Measurements from ENCODE around the gene TTC21A. TPM values are rescaled to one million over a fixed set of nuclear protein-coding genes. Genes with fewer than 3 reads are reported as not detected.

Gene TTC21A
- polyA plus RNA-seq, 3 donors: 5.8 to 7.3 (median 7.1) TPM

Other genes with a start within 250 kb of the TTC21A start
- under 1 TPM; 0.54 to 0.85 (median 0.72) TPM for gene SCN11A, start 55.7 kb upstream of the TTC21A start, polyA plus RNA-seq (ENCODE audit: insufficient read length in 3 of 3)
- gene WDR48, start 55.7 kb upstream of the TTC21A start, polyA plus RNA-seq (ENCODE audit: insufficient read length in 3 of 3): 100 to 1,000 TPM; 105 to 108 (median 108) TPM
- gene GORASP1, start 53 bp upstream of the TTC21A start, polyA plus RNA-seq (ENCODE audit: insufficient read length in 3 of 3): 10 to 100 TPM; 55.5 to 59.3 (median 59.1) TPM
- 10 to 100 TPM in 1 of 3 donors, 1 to 10 TPM in 2; 8.3 to 10.6 (median 9.2) TPM for gene CSRNP1, start 45.9 kb downstream of the TTC21A start, polyA plus RNA-seq (ENCODE audit: insufficient read length in 3 of 3)
- under 1 TPM; 0.12 to 0.47 (median 0.16) TPM for gene XIRP1, start 84.9 kb downstream of the TTC21A start, polyA plus RNA-seq (ENCODE audit: insufficient read length in 3 of 3)
- gene CX3CR1, start 172.4 kb downstream of the TTC21A start, polyA plus RNA-seq (ENCODE audit: insufficient read length in 3 of 3): 1 to 10 TPM; 4.8 to 5.9 (median 4.9) TPM
- gene CCR8, start 222.0 kb downstream of the TTC21A start, polyA plus RNA-seq (ENCODE audit: insufficient read length in 3 of 3): not detected

All from right renal cortex interstitium (tissue), 3 donors.